ENCODE data around the gene MAPKBP1. TPM values are rescaled to one million over a fixed set of nuclear protein-coding genes. Genes with fewer than 3 reads are reported as not detected.
A peak's percentile ranks its signal among the peaks of the same experiment; 100 is the strongest.

The MAPKBP1 gene
- total and polyA plus RNA-seq, 2 of the 8 experiments (the other 6 are each of a cell fraction or from before 2014, with no cell fraction given) = 4.3 to 11.3 TPM

DNA sequence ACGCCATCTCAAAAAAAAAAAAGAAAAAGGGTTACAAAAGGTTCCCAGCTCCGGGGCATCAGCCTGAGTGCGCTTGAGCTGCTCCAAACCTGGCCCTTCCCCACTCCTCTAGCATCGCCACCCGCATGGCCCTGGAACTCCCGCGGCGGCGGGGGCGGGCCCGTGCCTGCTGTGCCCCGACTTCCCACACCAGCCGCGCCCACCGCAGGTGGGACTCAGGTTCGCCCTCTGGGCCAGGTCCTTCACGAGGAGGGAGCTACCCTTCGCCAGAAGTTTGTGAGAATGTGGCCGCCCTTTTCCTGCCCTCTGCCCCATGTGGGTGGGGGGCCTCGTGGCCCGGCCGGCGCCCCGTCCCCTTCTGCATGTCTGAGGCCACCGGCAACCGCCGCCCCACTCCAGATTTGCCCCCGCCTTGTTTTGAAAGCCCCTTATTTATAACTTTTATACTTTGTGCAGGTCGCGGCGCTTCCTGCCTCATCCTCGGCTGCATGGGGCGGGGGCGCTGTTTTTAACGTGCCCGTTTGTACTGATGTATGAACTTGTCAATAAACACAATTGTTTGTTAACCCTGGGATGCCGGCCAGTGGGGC, 53.1 kb downstream of the MAPKBP1 start (continued):
- peak in 1 of 2 experiments; percentile 16; a peak in 1 of 4 replicates for TF ChIP-seq SIN3A (conservative IDR thresholded peaks at IDR 0.05 in 1 of 2, IDR thresholded peaks at IDR 0.05 in 1 of 2; ENCODE audit: low read depth in 1 of 2, low read length in 2 of 2)
- no peak for TF ChIP-seq TEAD4 (IDR thresholded peaks at IDR 0.05; ENCODE audit: low read depth, low read length)
- no peak for TF ChIP-seq SUZ12 (IDR thresholded peaks at IDR 0.05; ENCODE audit: low read length)

Measured in H1 (cell line).